SHP77 (cell line): ENCODE data around the gene GRIN2D.

Experiments
- DNase-seq, 2 experiments: peaks; one replicate each; lab custom pipeline; 2025; lab: John Stamatoyannopoulos, UW

The GRIN2D gene

DNA sequence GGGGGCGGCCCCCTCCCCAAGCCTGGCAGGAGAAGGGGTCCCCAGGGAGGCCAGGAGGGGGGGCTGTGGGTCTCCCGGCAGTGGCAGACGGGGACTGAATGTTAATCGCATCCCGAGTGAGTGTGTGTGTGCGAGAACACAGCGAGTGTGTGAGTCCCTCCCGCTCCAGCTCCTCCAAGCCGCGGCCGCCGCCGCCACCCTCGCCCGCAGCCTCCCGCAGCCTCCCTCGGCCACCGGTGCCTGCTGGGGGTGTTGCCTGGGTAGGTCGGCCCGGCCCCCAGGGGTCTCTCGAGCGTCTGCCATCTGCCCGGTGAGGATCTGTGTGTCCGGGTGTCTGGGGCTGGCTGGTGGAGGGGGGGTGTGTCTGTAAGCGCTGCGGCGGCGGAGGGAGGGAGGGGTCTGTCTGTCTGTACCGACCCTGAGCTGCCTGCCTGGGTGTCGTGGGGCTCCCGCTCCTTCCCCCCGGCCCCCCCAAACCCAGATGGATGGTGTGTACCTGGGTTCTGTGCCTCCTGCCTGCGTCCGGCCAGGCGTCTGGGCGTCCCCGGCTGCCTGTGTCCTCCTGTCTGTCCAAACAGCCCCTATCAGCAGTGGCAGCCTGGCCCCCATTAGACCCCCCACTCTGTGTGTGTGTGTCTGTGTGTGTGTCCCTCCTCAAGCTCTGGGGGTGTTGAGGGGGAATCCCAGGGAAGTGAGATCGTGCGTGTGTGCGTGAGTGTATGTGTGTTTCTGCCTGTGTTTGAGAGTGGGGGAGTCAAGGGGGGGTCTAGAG is at the start of gene GRIN2D:
GRIN2D (plus strand) TSS at position 110 of the 772 bp plus-strand sequence. CDS start 4,725 bp downstream, outside the sequence.
- peak; percentile 24 to 33 for DNase-seq

DNA sequence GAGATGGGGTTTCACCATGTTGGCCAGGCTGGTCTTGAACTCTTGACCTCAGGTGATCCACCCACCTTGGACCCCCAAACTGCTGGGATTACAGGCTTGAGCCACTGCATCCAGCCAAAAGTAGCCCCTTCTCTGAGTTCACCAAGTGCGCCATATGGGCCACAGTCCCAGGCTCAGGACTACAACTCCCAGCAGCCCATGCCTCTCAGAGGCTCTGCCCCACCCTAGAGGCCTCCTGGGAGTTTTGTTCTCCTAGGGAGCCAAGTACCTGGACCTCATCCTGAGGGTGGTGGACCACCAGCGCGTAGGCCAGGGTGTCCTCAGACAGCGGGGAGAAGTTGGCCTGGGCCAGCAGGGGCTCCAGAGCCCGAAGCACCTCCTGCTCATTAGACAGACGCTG is 48.6 kb upstream of the GRIN2D start:
- peak in 1 of 2 experiments; percentile 4 for DNase-seq

DNA sequence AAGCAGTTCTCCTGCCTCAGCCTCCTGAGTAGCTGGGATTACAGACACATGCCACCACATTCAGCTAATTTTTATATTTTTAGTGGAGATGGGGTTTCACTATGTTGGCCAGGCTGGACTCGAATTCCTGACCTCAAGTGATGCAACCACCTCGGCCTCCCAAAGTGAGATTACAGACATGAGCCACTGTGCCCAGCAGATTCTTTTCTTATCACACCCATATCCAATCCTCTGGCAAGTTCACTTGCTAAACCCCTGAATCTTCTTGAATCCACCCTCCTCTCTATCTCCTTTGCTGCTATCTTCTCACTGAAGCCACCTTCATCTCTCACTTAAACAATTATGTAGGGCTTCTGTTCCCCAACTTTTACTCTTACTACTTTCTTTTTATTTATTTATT is 47.3 kb upstream of the GRIN2D start:
- no peak for DNase-seq

DNA sequence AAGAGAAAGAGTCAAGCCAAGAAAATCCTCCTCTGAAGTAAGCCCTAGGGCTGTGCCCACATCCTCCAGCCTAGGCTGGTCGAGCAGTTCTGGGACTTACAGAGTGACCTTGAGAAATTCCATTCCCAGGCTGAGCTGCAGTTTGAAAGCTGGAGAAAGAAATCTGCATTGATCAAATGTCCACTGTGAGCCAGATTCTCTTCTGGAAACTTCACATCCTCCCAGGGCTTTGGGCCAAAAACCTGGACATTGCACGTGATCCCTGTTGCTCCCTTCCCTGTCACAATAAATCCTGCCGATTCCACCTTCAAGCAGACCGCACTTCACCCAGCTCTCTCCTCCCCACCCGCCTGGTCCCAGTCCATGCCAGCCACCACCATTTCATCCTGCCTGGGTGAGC is 45.4 kb upstream of the GRIN2D start:
- DNase-seq = no peak

DNA sequence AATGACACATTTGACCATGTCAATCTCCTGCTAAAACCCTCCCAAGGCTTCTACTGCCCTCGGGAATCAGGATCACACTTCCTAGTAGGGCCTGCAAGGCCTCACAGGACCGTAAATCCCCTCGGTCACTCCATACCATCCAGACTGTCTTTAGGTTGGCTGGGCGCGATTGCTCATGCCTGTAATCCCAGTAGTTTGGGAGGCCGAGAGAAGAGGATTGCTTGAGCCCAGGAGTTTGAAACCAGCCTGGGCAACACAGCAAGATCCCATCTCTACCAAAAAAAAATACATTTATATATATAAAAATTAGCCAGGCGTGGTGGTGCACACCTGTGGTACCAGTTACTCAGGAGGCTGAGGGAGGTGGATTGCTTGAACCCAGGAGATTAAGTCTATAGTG is 44.7 kb upstream of the GRIN2D start:
- no peak for DNase-seq

DNA sequence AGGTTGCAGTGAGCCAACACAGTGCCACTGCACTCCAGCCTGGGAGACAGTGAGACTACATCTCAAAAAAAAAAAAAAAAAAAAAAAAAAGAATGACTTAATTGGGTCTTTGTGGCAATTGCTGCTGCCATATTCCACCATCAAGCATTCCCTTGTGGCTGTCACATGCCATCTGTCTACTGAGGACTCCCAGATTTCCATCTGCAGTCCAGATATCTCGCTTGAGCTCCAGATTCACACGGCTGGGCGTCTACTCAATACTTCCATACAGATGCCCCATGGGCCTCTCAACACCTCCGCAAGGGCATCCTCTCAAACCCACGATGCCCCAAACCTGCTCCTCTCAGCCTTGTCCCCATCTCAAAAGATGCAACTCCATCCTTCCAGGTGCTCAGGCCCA is 42.6 kb upstream of the GRIN2D start:
- no peak for DNase-seq

DNA sequence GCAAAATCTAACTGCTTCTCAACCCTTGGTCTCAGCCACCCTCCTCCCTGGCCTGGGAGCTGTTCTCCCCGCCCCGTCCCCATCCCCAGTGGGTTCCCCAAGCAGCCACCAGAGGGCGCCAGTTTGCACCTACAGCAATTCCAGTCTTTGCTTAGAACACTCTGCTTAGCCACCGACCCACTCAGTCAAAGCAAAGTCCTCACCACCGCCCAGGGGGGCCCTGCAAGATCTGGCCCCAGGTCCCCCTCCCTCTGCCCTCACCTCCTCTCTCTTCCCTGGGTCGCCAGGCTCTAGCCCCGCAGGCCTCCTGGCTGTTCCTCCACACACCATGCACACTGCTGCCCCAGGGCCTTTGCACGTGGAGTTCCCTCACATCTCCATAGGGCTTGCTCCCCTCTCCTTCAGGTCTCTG is 42.1 kb upstream of the GRIN2D start:
- peak; percentile 22 to 31 for DNase-seq

DNA sequence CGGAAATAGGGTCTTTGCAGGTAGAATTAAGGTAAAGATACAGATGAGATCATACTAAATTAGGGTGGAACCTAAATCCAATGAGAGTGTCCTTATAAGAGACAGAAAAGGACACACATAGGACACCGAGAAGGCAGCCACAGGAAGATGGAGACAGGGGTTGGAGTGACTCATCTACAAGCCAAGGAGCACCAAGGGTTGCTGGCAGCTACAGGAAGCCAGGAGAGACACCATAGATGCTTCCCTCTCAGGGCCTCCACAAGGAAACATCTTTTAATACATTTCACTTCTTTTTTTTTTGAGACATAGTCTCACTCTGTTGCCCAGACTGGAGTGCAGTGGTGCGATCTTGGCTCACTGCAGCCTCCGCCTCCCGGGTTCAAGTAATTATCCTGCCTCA is 39.8 kb upstream of the GRIN2D start:
- no peak for DNase-seq

DNA sequence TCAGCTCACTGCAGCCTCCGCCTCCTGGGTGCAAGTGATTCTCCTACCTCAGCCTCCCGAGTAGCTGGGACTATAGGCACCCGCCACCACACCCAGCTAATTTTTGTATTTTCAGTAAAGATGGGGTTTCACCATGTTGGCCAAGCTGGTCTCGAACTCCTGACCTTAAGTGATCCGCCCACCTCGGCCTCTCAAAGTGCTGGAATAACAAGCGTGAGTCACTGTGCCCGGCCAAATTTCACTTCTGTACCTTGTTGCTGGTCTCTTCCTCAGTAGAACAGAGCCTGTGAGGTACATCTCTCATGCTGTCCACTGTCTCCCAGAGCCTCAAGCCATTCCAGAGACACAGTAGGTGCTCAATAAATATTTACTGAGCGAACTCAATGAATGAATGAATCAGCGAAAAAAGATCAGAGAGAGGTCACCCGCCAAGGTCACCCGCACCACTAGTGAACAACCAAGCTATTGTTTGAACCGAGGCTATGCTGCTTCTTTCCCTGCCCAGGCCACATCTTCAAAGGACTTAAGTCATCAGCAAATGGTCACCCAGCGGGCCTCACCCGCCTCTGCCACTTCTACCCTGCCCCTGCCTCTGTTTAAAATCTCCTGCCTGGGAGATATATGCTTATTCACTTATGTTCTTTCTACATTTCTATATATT is 39.0 kb upstream of the GRIN2D start:
- DNase-seq = no peak

DNA sequence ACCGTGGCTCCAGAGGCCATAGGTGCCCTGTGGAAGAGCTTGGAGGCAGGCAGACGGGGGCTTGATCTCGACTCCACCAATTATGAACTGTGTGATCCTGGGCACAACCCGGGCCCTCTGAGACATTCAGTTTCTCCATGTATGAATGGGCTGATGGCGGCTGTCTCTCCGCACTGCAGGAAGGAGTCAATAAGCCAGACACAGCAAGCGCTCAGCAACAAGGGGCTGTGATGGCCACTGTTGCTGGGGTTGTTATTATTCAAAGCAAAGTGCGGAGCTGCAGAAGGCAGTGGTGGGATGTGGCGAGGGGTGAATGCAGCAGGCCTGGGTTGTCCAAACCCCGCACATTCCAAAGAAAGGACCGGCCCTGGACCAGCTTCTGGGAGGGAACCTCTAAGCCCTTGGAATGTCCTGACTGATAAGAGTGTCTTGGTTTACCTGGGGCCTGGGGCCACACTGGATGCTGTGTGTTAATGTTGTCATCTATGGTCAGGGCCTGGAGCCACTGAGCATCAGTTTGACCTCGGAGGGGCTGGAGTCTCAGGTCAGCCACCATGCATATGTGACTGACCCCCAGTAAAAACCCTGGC is 38.0 kb upstream of the GRIN2D start:
- DNase-seq = no peak

DNA sequence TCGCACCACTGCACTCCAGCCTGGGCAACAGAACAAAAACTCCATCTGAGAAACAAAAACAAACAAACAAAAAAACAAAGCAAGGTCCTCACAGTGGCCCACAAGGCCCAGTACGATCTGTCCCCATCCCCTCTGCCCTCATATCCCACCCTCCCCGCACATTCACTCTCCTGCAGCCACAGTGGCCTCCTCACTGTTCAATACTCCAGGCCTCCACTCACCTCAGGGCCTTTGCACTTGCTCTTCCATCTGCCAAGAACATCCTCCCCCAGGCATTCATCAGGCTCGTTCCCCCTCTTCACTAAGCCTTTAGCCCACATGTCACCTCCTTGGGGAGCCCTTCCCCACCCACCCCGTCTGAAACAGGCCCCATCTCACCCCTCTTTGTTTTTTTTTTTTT is 34.3 kb upstream of the GRIN2D start:
- no peak for DNase-seq

DNA sequence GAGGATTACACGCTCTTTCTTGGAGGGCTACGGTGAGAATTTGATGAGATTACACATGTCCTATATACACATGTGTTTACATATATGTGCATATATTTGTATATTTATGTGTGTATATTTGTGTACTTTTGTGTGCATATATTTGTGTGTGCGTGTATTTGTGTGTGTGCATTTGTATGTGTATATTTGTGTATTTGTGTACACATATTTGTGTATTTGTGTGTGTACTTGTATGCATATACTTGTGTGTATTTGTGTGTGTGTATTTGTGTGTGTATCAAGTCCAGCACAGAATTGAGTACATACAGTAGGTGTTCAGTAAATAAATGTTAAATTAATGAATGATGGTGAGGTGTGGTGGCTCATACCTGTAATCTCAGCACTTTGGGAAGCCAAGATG is 31.6 kb upstream of the GRIN2D start:
- DNase-seq = no peak

DNA sequence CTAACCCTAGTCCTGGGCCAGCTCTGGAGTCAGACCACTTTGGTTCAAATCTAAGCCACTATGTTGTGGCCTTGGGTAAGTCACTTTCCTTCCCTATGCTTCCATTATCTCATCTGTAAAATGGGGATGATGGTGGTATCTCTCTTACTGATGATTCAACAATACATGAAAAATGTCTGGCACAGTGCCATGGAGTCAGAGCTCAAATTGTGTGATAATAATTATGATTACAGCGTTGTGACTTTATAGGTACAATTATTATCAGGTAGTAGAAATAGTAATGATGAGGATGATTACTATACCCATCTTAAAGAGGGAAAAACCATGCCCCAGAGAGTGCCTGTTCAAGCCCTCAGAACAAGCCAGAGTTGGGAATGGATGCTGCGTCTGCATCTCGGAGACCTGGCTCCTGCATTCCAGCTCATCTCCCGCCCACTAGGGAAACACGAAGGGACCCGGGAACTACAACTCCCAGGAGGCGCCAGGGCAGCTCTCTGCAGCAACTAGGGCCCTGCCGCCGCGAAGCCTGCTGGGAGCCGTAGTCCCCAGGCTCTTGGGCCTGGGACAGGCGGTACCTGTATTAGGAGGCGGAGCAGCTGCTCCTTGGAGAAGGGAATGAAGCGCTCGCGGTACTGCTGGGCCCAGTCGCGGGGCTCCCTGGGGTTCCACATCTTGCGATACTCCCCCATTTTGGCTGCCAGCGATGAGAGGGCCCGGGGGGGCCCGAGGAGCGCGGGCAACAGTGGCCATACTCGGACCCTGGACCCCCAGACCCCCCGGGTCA is 30.6 kb upstream of the GRIN2D start:
- DNase-seq = peak; percentile 95 to 98

DNA sequence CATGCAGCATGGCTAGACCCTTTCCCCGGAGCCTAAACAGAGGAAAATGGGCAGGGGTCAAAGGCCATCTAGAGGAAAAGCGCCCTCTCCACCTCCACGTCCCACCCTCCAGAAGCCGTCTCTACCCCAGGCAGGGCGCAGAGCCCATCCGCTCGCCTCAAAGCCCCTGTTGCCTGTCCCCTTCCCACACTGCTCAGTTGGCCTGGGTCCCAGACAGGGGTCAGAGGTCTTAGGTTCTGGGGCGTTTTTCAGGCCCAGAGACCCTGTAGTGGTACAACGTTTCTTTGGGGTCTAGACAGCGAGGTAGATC is 30.0 kb upstream of the GRIN2D start:
- DNase-seq = no peak

DNA sequence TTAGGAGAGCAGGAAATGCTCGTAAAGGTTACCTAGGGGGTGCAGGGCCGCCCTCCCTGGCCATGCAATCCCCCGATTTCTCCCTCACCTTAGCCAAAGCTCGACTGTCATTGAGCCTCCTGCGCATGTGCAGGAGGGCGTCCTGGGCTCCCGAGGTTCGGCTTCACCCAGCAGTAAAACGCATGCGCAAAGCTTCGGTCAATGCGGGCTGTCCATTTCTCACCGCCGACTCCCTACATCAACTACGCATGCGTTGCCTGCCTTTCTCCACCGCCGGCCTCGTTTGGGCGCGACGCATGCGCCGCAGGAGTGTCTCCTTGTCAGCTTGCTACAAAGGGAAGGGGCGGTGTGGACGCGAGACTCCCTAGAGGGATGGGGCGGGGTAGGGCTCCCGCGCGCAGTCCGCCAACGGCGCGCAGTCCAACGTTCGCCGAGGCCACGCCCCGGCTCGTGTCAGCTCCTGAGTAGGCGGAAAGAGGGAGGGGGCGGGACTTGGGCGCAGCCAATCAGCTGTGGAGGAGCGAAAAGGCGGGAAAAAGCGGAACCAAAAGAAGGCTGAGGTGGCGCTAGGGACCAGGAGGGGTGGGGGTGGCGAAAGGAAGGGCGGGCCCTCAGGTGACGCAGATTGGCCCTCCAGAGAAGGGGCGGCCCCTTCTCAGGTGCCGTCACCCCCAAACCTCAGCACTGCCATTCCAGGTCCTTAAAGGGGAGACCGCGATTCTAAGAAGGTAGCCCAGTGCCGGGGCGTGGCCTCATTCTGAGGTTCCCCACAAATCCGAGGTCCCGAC is 29.5 kb upstream of the GRIN2D start, which contains the start of the genes SYNGR4 and TMEM143:
SYNGR4 (plus strand) TSS at position 558 of the 788 bp plus-strand sequence. CDS start 1,476 bp downstream, outside the sequence.
TMEM143 (minus strand) TSS at position 131 of the 788 bp plus-strand sequence; CDS start at position 111, 20 bp downstream.
- peak; percentile 99 for DNase-seq

DNA sequence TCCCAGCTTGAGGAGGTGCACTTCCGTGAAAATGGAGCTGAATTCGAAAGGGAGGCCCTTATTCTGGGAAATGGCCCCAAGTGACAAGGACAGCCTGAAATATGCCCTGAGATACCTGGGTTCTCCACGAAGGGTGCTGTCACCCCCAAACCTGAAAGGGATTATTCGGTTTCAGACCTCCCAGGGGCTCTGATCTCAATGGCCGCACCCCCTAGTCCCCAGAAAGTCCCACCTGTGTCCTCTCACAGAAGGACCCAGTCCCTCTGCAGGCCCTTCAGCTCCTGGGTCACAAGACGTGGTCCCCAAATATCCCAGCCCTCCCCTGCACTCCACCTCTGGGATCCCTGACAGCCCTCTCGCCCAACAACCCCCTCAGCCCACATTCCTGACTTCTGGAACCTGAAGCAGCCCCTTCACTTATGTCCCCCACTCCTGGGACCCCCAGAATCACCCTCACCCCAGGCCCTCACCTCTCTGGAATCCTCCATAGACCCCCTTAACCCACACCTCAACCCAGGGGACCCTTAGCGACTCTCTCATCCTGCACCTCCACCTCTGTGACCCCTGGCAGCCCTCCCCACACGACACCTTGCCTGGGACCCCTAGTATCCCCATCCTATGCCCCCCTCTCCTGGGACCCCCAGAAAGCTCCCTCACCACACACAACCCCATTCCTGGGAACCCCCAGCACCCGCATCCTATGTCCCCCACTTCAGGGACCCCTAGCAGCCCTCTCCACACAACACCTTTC is 28.7 kb upstream of the GRIN2D start:
- DNase-seq = no peak

DNA sequence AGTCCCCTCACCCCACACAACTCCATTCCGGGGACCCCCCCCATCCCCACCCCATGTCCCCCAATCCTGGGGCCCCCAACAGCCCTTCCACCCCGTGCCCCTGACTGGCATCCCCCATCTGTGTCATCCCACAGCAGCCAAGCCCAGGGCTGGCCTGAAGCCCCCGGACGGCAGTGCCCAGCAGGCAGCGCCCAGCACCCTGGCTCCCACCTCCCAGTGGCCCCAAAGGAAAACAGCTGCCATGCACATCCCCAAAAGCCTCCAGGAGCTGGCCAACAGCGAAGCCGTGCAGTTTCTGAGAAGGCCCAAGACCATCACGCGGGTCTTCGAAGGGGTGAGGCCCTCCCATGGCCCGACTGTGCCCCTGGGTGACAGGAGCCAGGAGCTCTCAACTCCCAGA is 27.9 kb upstream of the GRIN2D start:
- DNase-seq = no peak

DNA sequence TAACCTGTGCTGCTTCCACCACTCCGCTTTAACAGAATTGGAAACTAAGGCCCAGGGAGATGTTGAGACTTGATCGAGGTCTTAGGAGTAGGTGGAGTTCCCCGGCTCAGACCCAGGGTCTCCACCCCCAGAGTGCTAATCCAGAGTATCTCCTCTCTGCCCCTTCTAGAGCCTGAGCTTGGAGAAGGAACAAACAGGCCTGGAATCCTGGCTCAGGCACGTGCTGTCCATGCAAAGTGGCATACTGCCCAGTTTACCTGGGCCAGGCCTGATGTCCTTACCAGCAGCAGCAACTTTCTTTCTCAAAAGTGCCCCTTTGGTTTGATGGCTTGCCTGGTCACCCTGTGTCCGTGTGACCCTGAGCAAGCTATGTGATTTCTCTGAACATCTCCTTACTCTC is 25.6 kb upstream of the GRIN2D start:
- no peak for DNase-seq

DNA sequence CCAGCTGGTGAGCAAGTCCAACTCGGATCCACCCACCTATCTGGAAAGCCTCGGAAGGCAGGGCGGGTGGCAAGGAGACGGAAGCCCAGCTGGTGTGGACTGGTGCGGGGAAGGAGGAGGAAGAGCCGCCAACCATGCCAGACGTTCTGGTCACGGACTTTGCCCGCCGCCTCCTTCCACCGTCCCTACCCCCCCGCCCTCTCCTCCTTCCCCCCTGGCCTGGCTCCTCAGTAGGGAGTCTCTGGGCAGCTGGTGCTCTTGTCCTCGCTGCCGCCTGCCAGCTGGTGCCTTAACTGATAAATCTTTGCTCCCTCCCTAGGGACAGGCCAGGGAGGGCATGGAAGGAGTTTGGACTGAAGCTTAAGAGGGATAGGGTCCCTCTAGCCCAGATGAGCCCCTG is 24.5 kb upstream of the GRIN2D start:
- DNase-seq = no peak

DNA sequence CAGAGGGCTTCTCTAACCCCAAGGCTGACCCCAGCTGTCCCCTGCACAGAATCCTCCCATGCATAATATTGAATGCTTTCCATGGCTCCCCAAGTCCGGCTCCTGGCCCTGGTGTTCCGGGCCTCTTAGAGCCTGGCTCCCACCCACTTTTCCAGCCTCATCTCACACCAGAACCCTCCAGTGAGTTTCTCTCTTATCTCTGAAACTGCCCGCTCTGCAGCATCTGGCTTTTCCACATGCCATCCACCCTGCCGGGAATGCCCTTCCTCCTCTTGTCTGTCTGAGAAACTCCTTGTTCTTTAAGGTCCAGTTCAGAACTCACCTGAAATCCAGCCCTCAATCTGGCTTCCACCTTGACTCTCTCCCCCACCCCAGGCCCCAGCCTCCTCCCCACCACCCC is 22.5 kb upstream of the GRIN2D start:
- no peak for DNase-seq

DNA sequence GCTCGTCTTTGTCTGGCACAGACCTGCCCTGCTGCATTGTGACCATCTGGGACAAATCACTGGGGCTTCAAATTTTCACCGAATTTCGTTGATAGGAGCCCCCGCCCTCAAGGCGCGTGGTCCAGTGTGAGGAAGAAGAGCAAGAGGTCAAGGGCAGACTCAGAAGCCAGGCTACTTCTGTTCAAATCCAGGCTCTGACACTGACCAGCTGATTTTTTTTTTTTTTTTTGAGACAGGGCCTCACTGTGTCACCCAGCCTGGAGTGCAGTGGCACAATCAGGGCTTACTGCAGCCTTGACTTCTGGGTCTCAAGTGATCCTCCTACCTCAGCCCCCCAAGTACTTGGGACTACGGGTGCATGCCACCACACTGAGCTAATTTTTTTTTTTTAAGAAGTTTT is 22.1 kb upstream of the GRIN2D start:
- no peak for DNase-seq
